Muscle of leg (tissue), 11 donors: Measurements from ENCODE around the gene CENPP. TPM values are rescaled to one million over a fixed set of nuclear protein-coding genes. Genes with fewer than 3 reads are reported as not detected.

ENCODE experiments used
- DNase-seq: peaks from one replicate; pipeline ENCODE4 v3.0.0; 2013
- H3K27ac ChIP-seq: one replicate; pipeline ENCODE4 v1.5.1; 2013; ENCODE audit warnings: mild to moderate bottlenecking, low read length, control low read depth
- H3K27me3 ChIP-seq: one replicate; pipeline ENCODE4 v1.6.1; 2013; ENCODE audit warnings: low read length; ENCODE audit not compliant: control insufficient read depth, insufficient read depth
- H3K36me3 ChIP-seq: one replicate; pipeline ENCODE4 v1.6.1; 2013; ENCODE audit warnings: low read length; ENCODE audit not compliant: control insufficient read depth, insufficient read depth
- H3K4me1 ChIP-seq: one replicate; pipeline ENCODE4 v1.6.1; 2013; ENCODE audit warnings: low read length; ENCODE audit not compliant: control insufficient read depth, insufficient read depth
- H3K4me3 ChIP-seq: one replicate; pipeline ENCODE4 v1.5.1; 2013; ENCODE audit warnings: low read length, control low read depth
- H3K9me3 ChIP-seq: replicated peaks from 2 replicates; pipeline ENCODE4 v1.6.1; 2013; ENCODE audit warnings: low read depth, low read length; ENCODE audit not compliant: control insufficient read depth
- WGBS: methylation state at CpG from one replicate; pipeline ENCODE4 v1.1.5; 2013; ENCODE audit warnings: missing lambda C conversion rate; ENCODE audit not compliant: insufficient coverage; 5-methylcytosine and 5-hydroxymethylcytosine counted together
- polyA plus RNA-seq, 8 donors: library from polyadenylated mRNA; unstranded; fragments of 120-200 nt; gene quantifications; one replicate each; pipeline versions ENCODE4 v1.2.1 to v1.2.3, GENCODE V29; 2013; ENCODE audit warnings: inconsistent platforms in 1 of 8, low replicate concordance in 1 of 8; ENCODE audit not compliant: insufficient read length in 8 of 8, insufficient read depth in 1 of 8
- total RNA-seq: library from RNA; stranded (reverse); fragments of 120-200 nt; gene quantifications from one replicate; pipeline ENCODE4 v1.2.4, GENCODE V29; 2013

Gene CENPP
- total and polyA plus RNA-seq, 9 donors: 3.6 to 6.4 (median 5.5) TPM

DNA sequence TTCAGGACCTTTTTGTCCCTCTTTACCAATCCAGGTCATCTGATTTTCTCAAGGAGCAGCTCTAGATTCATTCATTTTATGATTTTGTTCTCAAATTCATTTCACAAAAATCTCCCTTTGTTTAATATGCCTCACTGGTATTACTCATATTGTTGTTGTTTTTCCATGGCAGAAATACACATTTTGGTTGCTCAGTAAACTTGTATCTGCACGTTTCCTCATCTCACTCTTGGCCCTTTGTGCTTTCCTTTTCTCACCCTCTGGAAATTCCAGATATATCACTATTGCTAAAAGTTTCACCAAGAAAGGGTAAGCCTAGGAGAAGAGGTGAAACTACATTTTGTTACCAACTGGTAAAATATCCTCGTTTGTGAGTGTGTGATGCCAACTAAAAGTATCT, 141.8 kb downstream of the CENPP start:
- H3K4me1 ChIP-seq: no peaks in the 10 kb centered on the region
- peaks cover 6% of the 10 kb centered on the region for H3K36me3 ChIP-seq
- H3K27me3 ChIP-seq: no peaks in the 10 kb centered on the region
- DNase-seq: no peak
- no peak overlapping the region for H3K4me3 ChIP-seq
- no peak overlapping the region for H3K27ac ChIP-seq
- WGBS: no CpG with 5 or more reads among the region's 2 CpGs
- H3K9me3 ChIP-seq: no peaks in the 10 kb centered on the region

- WGBS: no CpG with 5 or more reads among the region's 2 CpGs
- H3K9me3 ChIP-seq: no peaks in the 10 kb centered on the region
- H3K36me3 ChIP-seq: peaks cover 11% of the 10 kb centered on the region
- DNase-seq: no peak
- H3K27me3 ChIP-seq: no peaks in the 10 kb centered on the region
- H3K4me3 ChIP-seq: no peak overlapping the region
- no peaks in the 10 kb centered on the region for H3K4me1 ChIP-seq
- no peak overlapping the region for H3K27ac ChIP-seq
These were observed 142.5 kb downstream of the CENPP start for GRCh38 chr9:92468206-92468605.

DNA sequence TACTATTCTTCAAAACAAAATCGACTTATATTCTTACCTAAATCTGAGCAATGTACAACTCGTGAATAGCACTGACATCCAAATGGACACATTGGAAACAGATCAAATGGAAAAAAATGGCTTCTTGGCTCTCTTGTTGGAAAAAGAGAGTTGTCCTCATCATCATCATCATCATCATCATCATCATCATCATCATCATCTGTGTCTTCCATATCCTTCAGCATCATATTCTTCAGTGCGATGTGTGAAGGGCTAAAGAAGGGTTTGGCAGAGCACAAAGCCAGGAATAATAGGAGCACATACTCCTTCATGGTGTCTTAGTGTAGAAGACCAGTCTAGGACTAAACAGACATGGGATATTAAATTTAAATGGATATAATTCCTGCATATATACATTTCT, 148.8 kb downstream of the CENPP start:
- no peaks in the 10 kb centered on the region for H3K9me3 ChIP-seq
- peak; percentile 78 for DNase-seq
- no peak overlapping the region for H3K4me3 ChIP-seq
- no peaks in the 10 kb centered on the region for H3K27me3 ChIP-seq
- peaks cover 10% of the 10 kb centered on the region for H3K36me3 ChIP-seq
- no peak overlapping the region for H3K27ac ChIP-seq
- no peaks in the 10 kb centered on the region for H3K4me1 ChIP-seq
- WGBS: no CpG with 5 or more reads among the region's 3 CpGs

DNA sequence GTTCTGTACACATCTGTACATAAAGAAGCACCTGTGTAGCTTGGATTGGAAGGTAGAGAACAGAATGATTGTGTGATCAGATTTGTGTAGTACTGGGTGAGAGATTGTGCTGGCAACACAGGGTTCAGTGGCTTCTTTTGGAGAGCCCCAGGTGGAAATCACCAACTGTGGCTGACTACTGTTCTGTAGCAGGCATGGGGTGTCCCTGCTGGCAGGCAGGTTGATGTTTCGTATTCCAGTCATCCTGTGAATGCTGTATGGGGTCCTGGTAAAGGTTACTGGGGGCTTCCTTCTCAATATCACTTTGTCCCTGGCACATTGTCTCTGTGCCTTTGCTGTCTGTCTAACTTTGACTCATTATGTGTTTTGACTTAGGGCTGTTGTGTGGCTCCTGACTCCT, 151.2 kb downstream of the CENPP start:
- WGBS: no CpG with 5 or more reads among the region's 1 CpG
- Histone ChIP-seq H3K4me1 (no peaks in the 10 kb centered on the region), H3K4me3 (no peak overlapping the region), H3K36me3 (peaks cover 8% of the 10 kb centered on the region), H3K9me3 (no peaks in the 10 kb centered on the region), H3K27me3 (no peaks in the 10 kb centered on the region), H3K27ac (no peak overlapping the region)
- no peak for DNase-seq

DNA sequence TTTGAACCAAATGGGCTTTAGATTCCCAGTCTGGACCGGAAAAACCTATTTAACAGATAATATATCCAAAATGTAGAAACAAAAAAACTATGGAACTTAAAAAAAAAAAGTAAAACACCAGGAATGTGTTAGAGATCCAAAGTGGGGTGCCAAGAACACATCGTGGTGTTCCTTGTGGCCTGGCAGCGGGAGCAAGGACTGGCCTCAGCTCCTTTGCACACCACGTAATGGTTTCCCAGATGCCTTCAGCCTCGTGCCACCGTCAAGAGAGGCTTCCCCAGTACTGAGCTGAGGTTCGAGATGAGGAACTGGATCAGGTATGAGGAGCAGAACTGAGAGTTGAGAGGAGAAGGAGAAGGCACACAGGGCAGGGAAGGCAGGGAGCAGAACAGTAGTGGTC, 153.0 kb downstream of the CENPP start:
- peaks cover 1% of the 10 kb centered on the region for H3K36me3 ChIP-seq
- no peaks in the 10 kb centered on the region for H3K9me3 ChIP-seq
- no peak for DNase-seq
- H3K27me3 ChIP-seq: no peaks in the 10 kb centered on the region
- WGBS: 77% methylated on average over 4 of the region's 7 CpGs
- H3K27ac ChIP-seq: peak overlapping the region; percentile 94
- H3K4me1 ChIP-seq: peaks cover 8% of the 10 kb centered on the region
- no peak overlapping the region for H3K4me3 ChIP-seq

DNA sequence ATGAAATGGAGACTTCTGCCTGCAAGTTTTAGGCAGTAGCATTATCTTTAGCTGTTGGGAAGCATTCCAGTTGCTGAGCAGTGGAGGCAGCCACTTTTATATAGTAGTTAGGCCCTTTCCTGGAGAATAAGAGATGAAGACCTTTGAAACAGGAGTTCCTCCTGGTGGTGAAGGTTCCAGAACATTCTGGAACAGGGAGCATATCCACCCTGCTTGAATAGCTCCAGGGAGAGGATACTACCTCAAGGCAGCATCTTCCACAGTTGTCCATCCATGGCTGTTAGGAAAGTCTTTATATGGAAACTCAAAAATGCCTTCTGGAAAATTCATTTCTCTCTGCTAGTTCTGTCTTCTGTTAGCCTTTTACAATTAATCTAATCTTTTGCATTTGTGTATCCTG, 153.6 kb downstream of the CENPP start:
- peak; percentile 51 for DNase-seq
- Histone ChIP-seq H3K36me3 (no peaks in the 10 kb centered on the region), H3K4me1 (peaks cover 8% of the 10 kb centered on the region), H3K4me3 (no peak overlapping the region), H3K9me3 (no peaks in the 10 kb centered on the region), H3K27ac (peak overlapping the region; percentile 94), H3K27me3 (no peaks in the 10 kb centered on the region)

DNA sequence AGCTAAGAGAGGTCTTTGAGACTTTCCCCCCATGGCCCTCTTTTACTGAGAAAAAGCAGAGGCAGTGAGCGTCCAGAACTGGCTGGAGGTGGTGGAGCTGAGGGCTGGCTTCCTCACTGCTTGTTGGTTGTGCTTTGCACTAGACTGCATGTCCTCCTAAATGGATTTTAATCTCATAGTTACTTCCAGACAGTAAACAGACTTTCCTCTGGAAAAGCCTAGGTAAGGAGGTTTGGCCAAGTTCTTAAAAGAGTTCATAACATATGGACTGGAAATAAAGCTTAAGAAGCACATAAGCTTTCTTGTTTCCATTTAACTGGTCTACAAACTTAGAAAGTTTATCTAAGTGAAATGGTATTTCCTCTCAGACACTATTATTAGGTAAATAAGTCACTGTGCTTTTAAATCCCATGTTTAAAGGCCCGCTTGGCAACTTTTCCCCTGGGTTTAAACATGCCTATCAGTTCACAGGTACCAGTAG, 154.6 kb downstream of the CENPP start:
- no peaks in the 10 kb centered on the region for H3K9me3 ChIP-seq
- peaks cover 11% of the 10 kb centered on the region for H3K4me1 ChIP-seq
- no peaks in the 10 kb centered on the region for H3K36me3 ChIP-seq
- peak; percentile 87 for DNase-seq
- WGBS: no CpG with 5 or more reads among the region's 2 CpGs
- H3K4me3 ChIP-seq: peak overlapping the region; percentile 37
- H3K27ac ChIP-seq: peak overlapping the region; percentile 94
- no peaks in the 10 kb centered on the region for H3K27me3 ChIP-seq

- Histone ChIP-seq H3K9me3 (no peaks in the 10 kb centered on the region), H3K4me1 (peaks cover 11% of the 10 kb centered on the region), H3K27ac (peak overlapping the region; percentile 94), H3K36me3 (no peaks in the 10 kb centered on the region), H3K27me3 (no peaks in the 10 kb centered on the region), H3K4me3 (peak overlapping the region; percentile 37)
- no CpG with 5 or more reads among the region's 2 CpGs for WGBS
- peak; percentile 80 for DNase-seq
These were observed 155.4 kb downstream of the CENPP start for GRCh38 chr9:92480986-92481633.

GRCh38 chr9:92482329-92482728, 156.6 kb downstream of the CENPP start, which contains the start of gene ASPN:
Gene ASPN (minus strand): TSS chr9:92482506.
- Histone ChIP-seq H3K27ac (peak within 1 kb of the TSS; percentile 94), H3K9me3 (no peaks in the 10 kb centered on the region), H3K4me3 (peak within 1 kb of the TSS; percentile 37), H3K4me1 (peaks cover 15% of the 10 kb centered on the region), H3K27me3 (no peaks in the 10 kb centered on the region), H3K36me3 (no peaks in the 10 kb centered on the region)
- WGBS: no CpG with 5 or more reads among the region's 3 CpGs
- peak; percentile 99 for DNase-seq

DNA sequence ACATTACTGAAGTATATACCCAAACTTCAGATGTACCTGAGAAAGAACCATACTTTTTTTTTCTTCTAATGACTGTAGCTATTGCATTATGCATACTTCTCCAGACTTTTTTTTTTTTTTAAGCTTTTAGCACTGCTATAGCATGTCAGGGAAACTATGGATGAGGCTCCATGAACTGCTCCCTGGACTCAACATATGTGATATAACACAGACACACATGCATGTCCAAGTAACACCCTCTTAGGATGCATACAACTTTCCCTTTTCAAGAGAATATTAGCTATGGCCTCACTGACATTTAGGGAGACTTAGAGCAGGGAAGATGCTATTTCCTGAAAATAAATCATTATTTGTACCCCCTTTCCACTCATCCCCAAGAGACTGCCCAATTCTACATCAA, 157.1 kb downstream of the CENPP start:
- Histone ChIP-seq H3K4me3 (no peak overlapping the region), H3K27ac (peak overlapping the region; percentile 94), H3K4me1 (peaks cover 15% of the 10 kb centered on the region), H3K36me3 (no peaks in the 10 kb centered on the region), H3K9me3 (no peaks in the 10 kb centered on the region), H3K27me3 (no peaks in the 10 kb centered on the region)
- DNase-seq: peak; percentile 50
